GM12892 (cell line): Measurements from ENCODE around the gene TNRC6C.
"Not testable (repeated sequence)": the region's sequence is repeated elsewhere in the genome, so short reads cannot be mapped to it uniquely, and the experiment has no call there.

Source experiments
- POLR2AphosphoS5 ChIP-seq: IDR thresholded peaks from 2 replicates; pipeline ENCODE4 v1.6.1; 2011; ENCODE audit warnings: low read depth, low read length, control low read depth
- TAF1 ChIP-seq: IDR thresholded peaks from 2 replicates; pipeline ENCODE4 v1.6.1; 2011; ENCODE audit warnings: low read depth, mild to moderate bottlenecking, control low read depth, low read length, borderline replicate concordance

GRCh38 chr17:77935744-77936143 is 22.8 kb upstream of the TNRC6C start:
- TF ChIP-seq TAF1, POLR2AphosphoS5: not testable (repeated sequence)
